Keratinocyte (primary cell): Measurements from ENCODE around the gene SH3GL3. TPM values are rescaled to one million over a fixed set of nuclear protein-coding genes. Genes with fewer than 3 reads are reported as not detected.

Experiments used
- DNase-seq: peaks from one replicate; pipeline ENCODE4 v3.0.0-alpha.2; 2011; ENCODE audit warnings: low read depth, missing footprints, low spot score
- FAIRE-seq: peaks from 2 replicates; lab custom pipeline; 2011; peaks lifted over from hg19 to GRCh38; lab: Jason Lieb, UNC
- H2AFZ ChIP-seq: 2 replicates; pipeline ENCODE4 v1.6.0; 2012; ENCODE audit warnings: low read length, control low read depth, inconsistent platforms; ENCODE audit not compliant: control insufficient read depth
- H3K27ac ChIP-seq: 2 replicates; pipeline ENCODE4 v1.5.1; 2011; ENCODE audit warnings: low read length; ENCODE audit not compliant: control insufficient read depth, insufficient read depth
- H3K27me3 ChIP-seq: 3 replicates; pipeline ENCODE4 v1.6.0; 2011; ENCODE audit warnings: low read length; ENCODE audit not compliant: control insufficient read depth, insufficient read depth; ENCODE audit errors: extremely low read depth
- H3K36me3 ChIP-seq, 2 experiments: 2 replicates in 1 of 2; 3 replicates in 1 of 2; pipeline ENCODE4 v1.5.1; 2011; ENCODE audit warnings: low read length in 2 of 2, mild to moderate bottlenecking in 1 of 2; ENCODE audit not compliant: control insufficient read depth in 2 of 2, insufficient read depth in 2 of 2; ENCODE audit errors: extremely low read depth in 1 of 2
- H3K4me1 ChIP-seq: 3 replicates; pipeline ENCODE4 v1.5.1; 2011; ENCODE audit warnings: low read length; ENCODE audit not compliant: control insufficient read depth, insufficient read depth; ENCODE audit errors: extremely low read depth
- H3K4me2 ChIP-seq: 3 replicates; pipeline ENCODE4 v1.6.0; 2011; ENCODE audit warnings: low read depth, low read length; ENCODE audit not compliant: control insufficient read depth, insufficient read depth; ENCODE audit errors: extremely low read depth
- H3K4me3 ChIP-seq, 3 experiments: fragments of 200-600 bp in 1 of 3; sonication (generic) in 1 of 3; 2 replicates in 2 of 3; 3 replicates in 1 of 3; pipeline ENCODE4 v1.5.1; 2011 to 2016; ENCODE audit warnings: low read length in 3 of 3, mild to moderate bottlenecking in 3 of 3, control low read depth in 2 of 3, inconsistent platforms in 1 of 3, low read depth in 1 of 3, mixed read lengths in 1 of 3, mixed run types in 1 of 3, moderate library complexity in 1 of 3; ENCODE audit not compliant: control insufficient read depth in 2 of 3, insufficient read depth in 2 of 3; ENCODE audit errors: extremely low read depth in 1 of 3
- H3K79me2 ChIP-seq: 2 replicates; pipeline ENCODE4 v1.6.0; 2012; ENCODE audit warnings: low read length; ENCODE audit not compliant: control insufficient read depth, insufficient read depth
- H3K9ac ChIP-seq: 3 replicates; pipeline ENCODE4 v1.6.0; 2011; ENCODE audit warnings: low read length; ENCODE audit not compliant: control insufficient read depth, insufficient read depth; ENCODE audit errors: extremely low read depth
- H3K9me1 ChIP-seq: 3 replicates; pipeline ENCODE4 v1.6.0; 2011; ENCODE audit warnings: low read length; ENCODE audit not compliant: control insufficient read depth, insufficient read depth; ENCODE audit errors: extremely low read depth
- H3K9me3 ChIP-seq: 2 replicates; pipeline ENCODE4 v1.5.1; 2012; ENCODE audit warnings: low read depth, low read length; ENCODE audit not compliant: control insufficient read depth
- H4K20me1 ChIP-seq: 3 replicates; pipeline ENCODE4 v1.6.0; 2011; ENCODE audit warnings: low read length; ENCODE audit not compliant: control insufficient read depth, insufficient read depth; ENCODE audit errors: extremely low read depth
- CTCF ChIP-seq, 3 experiments: IDR thresholded peaks in 1 of 3; conservative IDR thresholded peaks in 1 of 3; optimal IDR thresholded peaks in 1 of 3; 2 replicates in 2 of 3; 3 replicates in 1 of 3; pipeline versions ENCODE3 to v1.5.1; 2011; ENCODE audit warnings: low read length in 3 of 3, mild to moderate bottlenecking in 3 of 3, moderate library complexity in 2 of 3, control low read depth in 1 of 3, inconsistent platforms in 1 of 3; ENCODE audit not compliant: insufficient read depth in 2 of 3; ENCODE audit errors: extremely low read depth in 1 of 3
- EZH2 ChIP-seq: IDR thresholded peaks from one replicate; pipeline ENCODE4 v1.6.1; 2012; ENCODE audit warnings: inconsistent platforms, mild to moderate bottlenecking, low read length, moderate library complexity
- dilution Hi-C: fragments of 300-500 bp; cut with MboI; formaldehyde crosslinking; loops from one replicate; pipeline ENCODE4 v1.7.0; 2020; ENCODE audit warnings: low sequenced_read_pairs; ENCODE audit not compliant: extremely low pct_ligation_motif_present
- polyA plus RNA-seq, 5 experiments: library from polyadenylated mRNA; depleted of rRNA in 3 of 5; stranded (reverse) in 3 of 5; stranded (forward) in 1 of 5; unstranded in 1 of 5; fragments of >200 nt; gene quantifications; 1 replicate in 1 of 5; 2 replicates in 3 of 5; 3 replicates in 1 of 5; pipeline versions ENCODE4 v1.2.1 to v1.2.3, GENCODE V29; 2011 to 2012; ENCODE audit warnings: missing spikeins in 2 of 5, low read depth in 1 of 5, low replicate concordance in 1 of 5

SH3GL3 gene
- polyA plus RNA-seq, 1 donor (not counting 4 experiments of a cell fraction or from before 2014, with no cell fraction given): 0.20 TPM

- H3K4me2 ChIP-seq: no peak overlapping the region
- DNase-seq: no peak
These were observed 69.8 kb downstream of the SH3GL3 start for GRCh38 chr15:83516935-83517334.

GRCh38 chr15:83526319-83526718 lies 79.2 kb downstream of the SH3GL3 start:
- no peak overlapping the region for H3K9ac ChIP-seq
- H3K36me3 ChIP-seq: no peaks in the 10 kb centered on the region
- H3K79me2 ChIP-seq: no peaks in the 10 kb centered on the region
- H3K9me3 ChIP-seq: no peaks in the 10 kb centered on the region
- H2AFZ ChIP-seq: no peak overlapping the region
- dilution Hi-C loops: no loop called here
- peaks cover 6% of the 10 kb centered on the region for H3K27me3 ChIP-seq
- H3K4me2 ChIP-seq: no peak overlapping the region
- no peak for FAIRE-seq
- no peak overlapping the region for H3K27ac ChIP-seq
- no peaks in the 10 kb centered on the region for H3K9me1 ChIP-seq
- no peak for DNase-seq
- no peaks in the 10 kb centered on the region for H3K4me1 ChIP-seq
- TF ChIP-seq EZH2 (no peak), CTCF (optimal IDR thresholded peaks at IDR 0.05 in 1 of 3, IDR thresholded peaks at IDR 0.05 in 1 of 3, conservative IDR thresholded peaks at IDR 0.05 in 1 of 3; ENCODE audit: extremely low read depth in 1 of 3, insufficient read depth in 2 of 3, low read length in 3 of 3) (no peak)
- H3K4me3 ChIP-seq: no peak overlapping the region
- no peaks in the 10 kb centered on the region for H4K20me1 ChIP-seq

More at GRCh38 chr15:83516935-83517334, 69.8 kb downstream of the SH3GL3 start:
- TF ChIP-seq EZH2: no peak
- no peak for TF ChIP-seq CTCF (optimal IDR thresholded peaks at IDR 0.05 in 1 of 3, IDR thresholded peaks at IDR 0.05 in 1 of 3, conservative IDR thresholded peaks at IDR 0.05 in 1 of 3; ENCODE audit: extremely low read depth in 1 of 3, insufficient read depth in 2 of 3, low read length in 3 of 3)
- peaks cover 17% of the 10 kb centered on the region for H3K27me3 ChIP-seq
- H3K9me1 ChIP-seq: no peaks in the 10 kb centered on the region
- H3K9ac ChIP-seq: no peak overlapping the region
- H2AFZ ChIP-seq: no peak overlapping the region
- no peaks in the 10 kb centered on the region for H3K36me3 ChIP-seq
- H4K20me1 ChIP-seq: no peaks in the 10 kb centered on the region
- FAIRE-seq: no peak
- dilution Hi-C loops: no loop called here
- no peak overlapping the region for H3K4me3 ChIP-seq
- H3K79me2 ChIP-seq: no peaks in the 10 kb centered on the region
- no peak overlapping the region for H3K27ac ChIP-seq
- no peaks in the 10 kb centered on the region for H3K4me1 ChIP-seq
- H3K9me3 ChIP-seq: no peaks in the 10 kb centered on the region
